HEK293 (cell line): ENCODE results near the gene CHI3L2.

Experiments used
- CTCF ChIA-PET: fragments of 350-600 bp; formaldehyde crosslinking; extraction: SDS; loops from one replicate; lab custom pipeline; 2021; ENCODE audit warnings: antibody characterized with exemption; lab: Yijun Ruan, JAX
- POLR2A ChIA-PET: fragments of 300-600 bp; formaldehyde crosslinking; extraction: SDS; loops from one replicate; lab custom pipeline; 2020; ENCODE audit warnings: antibody characterized with exemption, inconsistent platforms; lab: Yijun Ruan, JAX
- H3K27ac ChIP-seq: fragments of 200-500 bp; sonication (Bioruptor generic); 2 replicates; pipeline ENCODE4 v1.5.1; 2014; ENCODE audit warnings: low read depth, low read length, control low read depth, inconsistent platforms; ENCODE audit errors: extremely low read depth
- H3K36me3 ChIP-seq, 2 experiments: fragments of 200-500 bp in 1 of 2; sonication (Bioruptor generic) in 1 of 2; 1 replicate in 1 of 2; 2 replicates in 1 of 2; pipeline ENCODE4 v1.5.1; 2014 to 2017; ENCODE audit warnings: inconsistent platforms in 2 of 2, low read length in 2 of 2; ENCODE audit not compliant: control insufficient read depth in 2 of 2, insufficient read depth in 1 of 2
- H3K4me1 ChIP-seq: fragments of 200-500 bp; sonication (Bioruptor generic); 2 replicates; pipeline ENCODE4 v1.5.1; 2014; ENCODE audit warnings: mild to moderate bottlenecking, low read length, inconsistent platforms; ENCODE audit not compliant: control insufficient read depth, insufficient read depth
- H3K4me3 ChIP-seq: 2 replicates; pipeline ENCODE4 v1.5.1; 2011; ENCODE audit warnings: low read depth, mild to moderate bottlenecking, control low read depth, low read length, moderate library complexity
- H3K9me3 ChIP-seq: fragments of 200-500 bp; sonication (Bioruptor generic); 2 replicates; pipeline ENCODE4 v1.5.1; 2014; ENCODE audit warnings: low read depth, low read length, inconsistent platforms; ENCODE audit not compliant: control insufficient read depth, insufficient read depth
- GLI4 ChIP-seq: fragments of 450-650 bp; formaldehyde crosslinking; IDR thresholded peaks from 2 replicates; pipeline ENCODE4 v1.5.1; 2016; ENCODE audit warnings: missing biosample characterization, missing genetic modification characterization
- HOXC10 ChIP-seq: sonication (generic); formaldehyde crosslinking; IDR thresholded peaks from 2 replicates; pipeline ENCODE4 v1.8.1; 2023; ENCODE audit warnings: mild to moderate bottlenecking, missing genetic modification reagents
- REPIN1 ChIP-seq: fragments of 450-650 bp; formaldehyde crosslinking; IDR thresholded peaks from 2 replicates; pipeline ENCODE4 v1.5.1; 2017; ENCODE audit warnings: missing biosample characterization, missing genetic modification characterization, low read depth
- ZNF155 ChIP-seq: fragments of 450-650 bp; formaldehyde crosslinking; IDR thresholded peaks from 2 replicates; pipeline ENCODE4 v1.5.1; 2016; ENCODE audit warnings: missing biosample characterization, missing genetic modification characterization
- ZNF311 ChIP-seq: fragments of 450-650 bp; formaldehyde crosslinking; IDR thresholded peaks from 2 replicates; pipeline ENCODE4 v1.5.1; 2017; ENCODE audit warnings: missing biosample characterization, missing genetic modification characterization, borderline replicate concordance
- ZNF37A ChIP-seq: fragments of 450-650 bp; IDR thresholded peaks from 2 replicates; pipeline ENCODE4 v1.5.1; 2018; ENCODE audit warnings: missing biosample characterization, missing genetic modification characterization
- ZNF394 ChIP-seq: fragments of 450-650 bp; formaldehyde crosslinking; IDR thresholded peaks from 2 replicates; pipeline ENCODE4 v1.5.1; 2016; ENCODE audit warnings: missing biosample characterization, missing genetic modification characterization, mild to moderate bottlenecking, moderate library complexity, borderline replicate concordance
- ZNF514 ChIP-seq: fragments of 450-650 bp; formaldehyde crosslinking; IDR thresholded peaks from 2 replicates; pipeline ENCODE4 v1.5.1; 2016; ENCODE audit warnings: missing biosample characterization, missing genetic modification characterization
- ZNF521 ChIP-seq: fragments of 450-650 bp; formaldehyde crosslinking; IDR thresholded peaks from 2 replicates; pipeline ENCODE4 v1.5.1; 2017; ENCODE audit warnings: missing biosample characterization, mild to moderate bottlenecking, missing genetic modification characterization
- ZNF585B ChIP-seq: fragments of 450-650 bp; formaldehyde crosslinking; IDR thresholded peaks from 2 replicates; pipeline ENCODE4 v1.5.1; 2016; ENCODE audit warnings: missing biosample characterization, missing genetic modification characterization
- ZNF600 ChIP-seq: fragments of 450-650 bp; formaldehyde crosslinking; IDR thresholded peaks from 2 replicates; pipeline ENCODE4 v1.5.1; 2016; ENCODE audit warnings: missing biosample characterization, missing genetic modification characterization
- ZNF707 ChIP-seq: fragments of 450-650 bp; formaldehyde crosslinking; IDR thresholded peaks from 2 replicates; pipeline ENCODE4 v1.5.1; 2016; ENCODE audit warnings: missing biosample characterization, missing genetic modification characterization
- ZNF785 ChIP-seq: fragments of 450-650 bp; formaldehyde crosslinking; IDR thresholded peaks from 2 replicates; pipeline ENCODE4 v1.5.1; 2016; ENCODE audit warnings: missing biosample characterization, missing genetic modification characterization
- ZNF791 ChIP-seq: fragments of 450-650 bp; formaldehyde crosslinking; IDR thresholded peaks from 2 replicates; pipeline ENCODE4 v1.5.1; 2016; ENCODE audit warnings: missing biosample characterization, missing genetic modification characterization
- ZSCAN30 ChIP-seq: fragments of 450-650 bp; IDR thresholded peaks from 2 replicates; pipeline ENCODE4 v1.5.1; 2018; ENCODE audit warnings: missing biosample characterization, mild to moderate bottlenecking, missing genetic modification characterization, moderate library complexity
- TF ChIP-seq, protein P1 (sequence below): fragments of 450-650 bp; formaldehyde crosslinking; conservative IDR thresholded peaks from 2 replicates; pipeline ENCODE4 v1.5.1; 2016; ENCODE audit warnings: low read depth, missing biosample characterization, missing genetic modification characterization
- TF ChIP-seq, protein P2 (sequence below): fragments of 450-650 bp; formaldehyde crosslinking; IDR thresholded peaks from 2 replicates; pipeline ENCODE4 v1.5.1; 2016; ENCODE audit warnings: missing biosample characterization, missing genetic modification characterization
- TF ChIP-seq, protein P3 (sequence below): fragments of 450-650 bp; formaldehyde crosslinking; IDR thresholded peaks from 2 replicates; pipeline ENCODE4 v1.5.1; 2017; ENCODE audit warnings: missing biosample characterization, missing genetic modification characterization
- TF ChIP-seq, protein P4 (sequence below): fragments of 450-650 bp; IDR thresholded peaks from 2 replicates; pipeline ENCODE4 v1.5.1; 2018; ENCODE audit warnings: missing biosample characterization, mild to moderate bottlenecking, missing genetic modification characterization

Gene CHI3L2

DNA sequence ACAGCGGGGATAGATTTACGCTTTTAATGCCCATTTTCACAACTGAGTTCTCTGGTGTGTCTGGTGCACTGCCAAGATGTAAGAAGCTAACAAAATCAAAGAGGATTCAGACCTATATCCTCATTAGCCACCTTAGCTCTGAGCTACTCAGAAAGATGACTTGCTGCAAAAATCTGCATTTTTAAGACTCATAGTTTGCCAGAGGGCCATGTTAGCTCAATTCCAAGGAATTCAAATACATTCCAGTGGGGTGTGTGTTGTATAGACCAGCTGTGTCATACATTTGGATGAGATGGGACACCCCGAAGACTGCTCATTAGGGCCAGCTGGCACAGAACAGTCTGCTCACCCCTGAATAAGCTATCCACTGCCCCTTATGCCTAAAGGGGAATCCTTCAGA, 36.0 kb upstream of the CHI3L2 start:
- TF ChIP-seq, protein P1, sequence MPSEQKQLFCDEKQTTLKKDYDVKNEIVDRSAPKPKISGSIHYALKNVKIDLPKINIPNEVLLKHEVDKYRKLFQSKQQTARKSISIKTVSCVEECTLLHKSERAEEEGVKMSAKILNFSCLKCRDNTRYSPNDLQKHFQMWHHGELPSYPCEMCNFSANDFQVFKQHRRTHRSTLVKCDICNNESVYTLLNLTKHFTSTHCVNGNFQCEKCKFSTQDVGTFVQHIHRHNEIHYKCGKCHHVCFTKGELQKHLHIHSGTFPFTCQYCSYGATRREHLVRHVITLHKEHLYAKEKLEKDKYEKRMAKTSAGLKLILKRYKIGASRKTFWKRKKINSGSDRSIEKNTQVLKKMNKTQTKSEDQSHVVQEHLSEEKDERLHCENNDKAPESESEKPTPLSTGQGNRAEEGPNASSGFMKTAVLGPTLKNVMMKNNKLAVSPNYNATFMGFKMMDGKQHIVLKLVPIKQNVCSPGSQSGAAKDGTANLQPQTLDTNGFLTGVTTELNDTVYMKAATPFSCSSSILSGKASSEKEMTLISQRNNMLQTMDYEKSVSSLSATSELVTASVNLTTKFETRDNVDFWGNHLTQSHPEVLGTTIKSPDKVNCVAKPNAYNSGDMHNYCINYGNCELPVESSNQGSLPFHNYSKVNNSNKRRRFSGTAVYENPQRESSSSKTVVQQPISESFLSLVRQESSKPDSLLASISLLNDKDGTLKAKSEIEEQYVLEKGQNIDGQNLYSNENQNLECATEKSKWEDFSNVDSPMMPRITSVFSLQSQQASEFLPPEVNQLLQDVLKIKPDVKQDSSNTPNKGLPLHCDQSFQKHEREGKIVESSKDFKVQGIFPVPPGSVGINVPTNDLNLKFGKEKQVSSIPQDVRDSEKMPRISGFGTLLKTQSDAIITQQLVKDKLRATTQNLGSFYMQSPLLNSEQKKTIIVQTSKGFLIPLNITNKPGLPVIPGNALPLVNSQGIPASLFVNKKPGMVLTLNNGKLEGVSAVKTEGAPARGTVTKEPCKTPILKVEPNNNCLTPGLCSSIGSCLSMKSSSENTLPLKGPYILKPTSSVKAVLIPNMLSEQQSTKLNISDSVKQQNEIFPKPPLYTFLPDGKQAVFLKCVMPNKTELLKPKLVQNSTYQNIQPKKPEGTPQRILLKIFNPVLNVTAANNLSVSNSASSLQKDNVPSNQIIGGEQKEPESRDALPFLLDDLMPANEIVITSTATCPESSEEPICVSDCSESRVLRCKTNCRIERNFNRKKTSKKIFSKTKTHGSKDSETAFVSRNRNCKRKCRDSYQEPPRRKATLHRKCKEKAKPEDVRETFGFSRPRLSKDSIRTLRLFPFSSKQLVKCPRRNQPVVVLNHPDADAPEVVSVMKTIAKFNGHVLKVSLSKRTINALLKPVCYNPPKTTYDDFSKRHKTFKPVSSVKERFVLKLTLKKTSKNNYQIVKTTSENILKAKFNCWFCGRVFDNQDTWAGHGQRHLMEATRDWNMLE = no peak
- TF ChIP-seq GLI4 (tag by site-specific recombination) (no peak), ZNF311 (tag by site-specific recombination) (no peak), ZNF791 (no peak), ZNF521 (tag by site-specific recombination) (no peak), ZNF514 (tag by site-specific recombination) (no peak), ZNF785 (tag by site-specific recombination) (no peak), ZNF585B (no peak), ZNF600 (tag by site-specific recombination) (no peak), ZSCAN30 (tag by site-specific recombination) (no peak), ZNF707 (tag by site-specific recombination) (no peak), ZNF155 (no peak), ZNF394 (tag by site-specific recombination) (no peak), ZNF37A (no peak), REPIN1 (tag by site-specific recombination) (no peak), HOXC10 (CRISPR knock-in tag) (no peak)
- TF ChIP-seq, protein P2, sequence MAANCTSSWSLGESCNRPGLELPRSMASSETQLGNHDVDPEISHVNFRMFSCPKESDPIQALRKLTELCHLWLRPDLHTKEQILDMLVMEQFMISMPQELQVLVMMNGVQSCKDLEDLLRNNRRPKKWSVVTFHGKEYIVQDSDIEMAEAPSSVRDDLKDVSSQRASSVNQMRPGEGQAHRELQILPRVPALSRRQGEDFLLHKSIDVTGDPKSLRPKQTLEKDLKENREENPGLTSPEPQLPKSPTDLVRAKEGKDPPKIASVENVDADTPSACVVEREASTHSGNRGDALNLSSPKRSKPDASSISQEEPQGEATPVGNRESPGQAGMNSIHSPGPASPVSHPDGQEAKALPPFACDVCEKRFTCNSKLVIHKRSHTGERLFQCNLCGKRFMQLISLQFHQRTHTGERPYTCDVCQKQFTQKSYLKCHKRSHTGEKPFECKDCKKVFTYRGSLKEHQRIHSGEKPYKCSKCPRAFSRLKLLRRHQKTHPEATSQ (tag by site-specific recombination) = no peak
- TF ChIP-seq, protein P3, sequence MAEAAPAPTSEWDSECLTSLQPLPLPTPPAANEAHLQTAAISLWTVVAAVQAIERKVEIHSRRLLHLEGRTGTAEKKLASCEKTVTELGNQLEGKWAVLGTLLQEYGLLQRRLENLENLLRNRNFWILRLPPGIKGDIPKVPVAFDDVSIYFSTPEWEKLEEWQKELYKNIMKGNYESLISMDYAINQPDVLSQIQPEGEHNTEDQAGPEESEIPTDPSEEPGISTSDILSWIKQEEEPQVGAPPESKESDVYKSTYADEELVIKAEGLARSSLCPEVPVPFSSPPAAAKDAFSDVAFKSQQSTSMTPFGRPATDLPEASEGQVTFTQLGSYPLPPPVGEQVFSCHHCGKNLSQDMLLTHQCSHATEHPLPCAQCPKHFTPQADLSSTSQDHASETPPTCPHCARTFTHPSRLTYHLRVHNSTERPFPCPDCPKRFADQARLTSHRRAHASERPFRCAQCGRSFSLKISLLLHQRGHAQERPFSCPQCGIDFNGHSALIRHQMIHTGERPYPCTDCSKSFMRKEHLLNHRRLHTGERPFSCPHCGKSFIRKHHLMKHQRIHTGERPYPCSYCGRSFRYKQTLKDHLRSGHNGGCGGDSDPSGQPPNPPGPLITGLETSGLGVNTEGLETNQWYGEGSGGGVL (tag by site-specific recombination) = no peak
- TF ChIP-seq, protein P4, sequence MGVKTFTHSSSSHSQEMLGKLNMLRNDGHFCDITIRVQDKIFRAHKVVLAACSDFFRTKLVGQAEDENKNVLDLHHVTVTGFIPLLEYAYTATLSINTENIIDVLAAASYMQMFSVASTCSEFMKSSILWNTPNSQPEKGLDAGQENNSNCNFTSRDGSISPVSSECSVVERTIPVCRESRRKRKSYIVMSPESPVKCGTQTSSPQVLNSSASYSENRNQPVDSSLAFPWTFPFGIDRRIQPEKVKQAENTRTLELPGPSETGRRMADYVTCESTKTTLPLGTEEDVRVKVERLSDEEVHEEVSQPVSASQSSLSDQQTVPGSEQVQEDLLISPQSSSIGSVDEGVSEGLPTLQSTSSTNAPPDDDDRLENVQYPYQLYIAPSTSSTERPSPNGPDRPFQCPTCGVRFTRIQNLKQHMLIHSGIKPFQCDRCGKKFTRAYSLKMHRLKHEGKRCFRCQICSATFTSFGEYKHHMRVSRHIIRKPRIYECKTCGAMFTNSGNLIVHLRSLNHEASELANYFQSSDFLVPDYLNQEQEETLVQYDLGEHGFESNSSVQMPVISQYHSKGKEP (tag by site-specific recombination) = no peak
- Histone ChIP-seq H3K4me1 (no peaks in the 10 kb centered on the region), H3K9me3 (no peaks in the 10 kb centered on the region), H3K36me3 (peaks cover 0 to 25% of the 10 kb centered on the region in 2 experiments; a peak in 1 of 3 replicates), H3K4me3 (no peak overlapping the region), H3K27ac (no peak overlapping the region)
- POLR2A ChIA-PET = no interaction called here
- CTCF ChIA-PET = no interaction called here
